NB4 (cell line): ENCODE data around the gene NSUN3.

Experiments
- TF ChIP-seq, protein P1 (sequence below): IDR thresholded peaks from one replicate; pipeline ENCODE4 v1.5.1; 2012; ENCODE audit warnings: low read depth, low read length
- TF ChIP-seq, protein P2 (sequence below): IDR thresholded peaks from 2 replicates; pipeline ENCODE4 v1.6.1; 2011; ENCODE audit warnings: low read depth, low read length

DNA sequence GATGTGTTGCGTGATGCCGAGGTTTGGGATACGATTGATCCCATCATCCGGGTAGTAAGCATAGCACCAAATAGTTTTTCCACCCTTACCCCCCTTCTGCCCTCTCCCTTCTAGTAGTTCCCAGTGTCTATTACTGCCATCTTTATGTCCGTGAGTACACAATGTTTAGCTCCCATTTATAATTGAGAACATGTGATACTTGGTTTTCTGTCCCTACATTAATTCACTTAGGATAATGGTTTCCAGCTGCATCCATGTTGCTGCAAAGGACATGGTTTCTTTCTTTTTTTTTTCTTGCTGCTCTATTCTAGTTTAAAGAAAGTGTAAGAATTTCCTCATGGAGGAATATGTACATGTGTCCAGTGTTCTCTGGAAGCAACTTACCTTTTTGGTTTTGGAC is 51.8 kb downstream of the NSUN3 start:
- TF ChIP-seq, protein P1, sequence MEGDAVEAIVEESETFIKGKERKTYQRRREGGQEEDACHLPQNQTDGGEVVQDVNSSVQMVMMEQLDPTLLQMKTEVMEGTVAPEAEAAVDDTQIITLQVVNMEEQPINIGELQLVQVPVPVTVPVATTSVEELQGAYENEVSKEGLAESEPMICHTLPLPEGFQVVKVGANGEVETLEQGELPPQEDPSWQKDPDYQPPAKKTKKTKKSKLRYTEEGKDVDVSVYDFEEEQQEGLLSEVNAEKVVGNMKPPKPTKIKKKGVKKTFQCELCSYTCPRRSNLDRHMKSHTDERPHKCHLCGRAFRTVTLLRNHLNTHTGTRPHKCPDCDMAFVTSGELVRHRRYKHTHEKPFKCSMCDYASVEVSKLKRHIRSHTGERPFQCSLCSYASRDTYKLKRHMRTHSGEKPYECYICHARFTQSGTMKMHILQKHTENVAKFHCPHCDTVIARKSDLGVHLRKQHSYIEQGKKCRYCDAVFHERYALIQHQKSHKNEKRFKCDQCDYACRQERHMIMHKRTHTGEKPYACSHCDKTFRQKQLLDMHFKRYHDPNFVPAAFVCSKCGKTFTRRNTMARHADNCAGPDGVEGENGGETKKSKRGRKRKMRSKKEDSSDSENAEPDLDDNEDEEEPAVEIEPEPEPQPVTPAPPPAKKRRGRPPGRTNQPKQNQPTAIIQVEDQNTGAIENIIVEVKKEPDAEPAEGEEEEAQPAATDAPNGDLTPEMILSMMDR = no peak
- TF ChIP-seq, protein P2, sequence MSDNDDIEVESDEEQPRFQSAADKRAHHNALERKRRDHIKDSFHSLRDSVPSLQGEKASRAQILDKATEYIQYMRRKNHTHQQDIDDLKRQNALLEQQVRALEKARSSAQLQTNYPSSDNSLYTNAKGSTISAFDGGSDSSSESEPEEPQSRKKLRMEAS = no peak
